DOHH2 (cell line): ENCODE measurements around the gene ATG12.

Experiments used
- CTCF ChIP-seq: fragments of 200-600 bp; sonication (generic); IDR thresholded peaks from one replicate; pipeline ENCODE4 v1.5.1; 2014; ENCODE audit warnings: antibody characterized with exemption, mild to moderate bottlenecking, low read depth, low read length; ENCODE audit not compliant: poor library complexity, severe bottlenecking
- EZH2phosphoT487 ChIP-seq: fragments of 200-600 bp; sonication (generic); IDR thresholded peaks from 2 replicates; pipeline ENCODE4 v1.6.1; 2017; ENCODE audit warnings: borderline replicate concordance, mild to moderate bottlenecking, antibody characterized with exemption, low read length, moderate library complexity, mixed read lengths

GRCh38 chr5:115857057-115857479 is 15.7 kb upstream of the ATG12 start:
- no peak for TF ChIP-seq CTCF
- TF ChIP-seq EZH2phosphoT487 = no peak
